Measurements from ENCODE around the gene IGSF21.
"Not testable (repeated sequence)": the region's sequence is repeated elsewhere in the genome, so short reads cannot be mapped to it uniquely, and the experiment has no call there.

Gene IGSF21

DNA sequence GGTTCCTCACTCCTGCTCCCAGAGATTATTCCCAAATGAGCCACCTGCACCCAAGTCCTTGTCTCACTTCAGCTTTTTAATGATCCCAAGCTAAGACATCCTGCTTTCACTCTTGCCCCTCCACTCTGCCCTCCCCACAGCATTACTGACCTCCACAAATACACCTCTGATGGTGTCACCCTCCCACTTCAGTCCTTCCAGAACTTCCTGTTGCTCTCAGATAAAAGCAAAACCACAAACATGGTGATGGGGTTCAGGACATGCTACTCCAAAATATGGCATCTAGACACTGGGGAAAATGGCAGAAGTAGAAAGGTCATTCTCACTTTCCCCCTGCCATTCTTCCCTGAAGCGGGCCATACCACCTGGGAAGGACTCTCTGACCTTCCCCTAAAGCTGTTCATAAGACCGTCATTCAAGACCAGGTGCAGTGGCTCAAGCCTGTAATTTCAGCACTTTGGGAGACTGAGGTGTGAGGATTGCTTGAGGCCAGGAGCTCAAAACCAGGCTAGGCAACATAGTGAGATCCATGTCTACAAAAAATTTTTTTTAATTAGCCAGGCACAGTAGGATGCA is 307.4 kb downstream of the IGSF21 start:
- in situ Hi-C loops (cut with HindIII; ENCODE audit: low sequenced_read_pairs): no loop called here

- in situ Hi-C loops (cut with HindIII; ENCODE audit: low sequenced_read_pairs): no loop called here
Observed at GRCh38 chr1:18415448-18416027, 307.9 kb downstream of the IGSF21 start.

GRCh38 chr1:18416126-18416525 is 308.5 kb downstream of the IGSF21 start:
- in situ Hi-C loops (cut with HindIII; ENCODE audit: low sequenced_read_pairs): not testable (repeated sequence)

DNA sequence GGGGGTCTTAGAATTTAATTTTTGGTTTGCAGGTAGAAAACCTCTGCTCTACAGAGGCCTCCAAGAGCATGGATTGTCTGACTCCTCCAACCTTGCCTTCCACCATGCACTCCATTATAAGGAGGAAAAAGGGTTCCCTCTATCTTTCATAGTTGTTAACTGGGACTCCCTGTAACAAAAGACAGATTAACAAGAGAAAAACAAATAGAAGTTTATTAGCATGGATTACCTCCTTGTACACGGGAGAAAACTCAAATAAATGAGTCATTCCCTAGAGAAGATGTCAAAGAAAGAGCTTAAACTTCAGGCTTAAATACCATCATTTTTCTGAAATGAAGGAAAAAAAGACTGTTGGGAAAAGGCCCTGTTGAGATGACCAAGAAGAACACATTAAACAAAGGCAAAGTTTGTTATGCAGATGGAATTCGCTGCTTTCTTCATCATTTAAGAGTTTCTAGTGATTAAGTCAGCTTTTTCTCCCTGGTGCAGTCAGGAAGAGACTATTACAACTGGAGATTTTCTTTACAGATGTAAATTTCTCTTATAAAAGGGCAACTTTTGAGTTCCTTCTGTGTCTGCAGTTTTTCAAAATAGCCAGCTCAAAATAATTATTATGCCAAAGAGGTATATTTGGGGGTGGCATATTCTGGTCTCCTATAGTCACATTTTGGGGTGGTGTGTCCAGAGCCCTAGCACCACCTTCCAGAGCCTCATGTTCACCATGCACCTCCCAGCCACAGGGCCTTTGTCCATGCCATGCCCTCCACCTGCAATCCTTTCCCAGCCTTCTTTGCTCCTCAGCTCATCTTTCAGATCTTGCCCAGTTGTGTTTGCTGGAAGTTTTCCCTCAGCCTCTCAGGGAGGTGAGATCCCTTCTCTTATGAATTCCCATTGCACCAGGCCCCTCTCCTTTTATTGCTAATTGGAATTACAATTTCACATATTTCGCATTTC is 310.0 kb downstream of the IGSF21 start:
- in situ Hi-C loops (cut with HindIII; ENCODE audit: low sequenced_read_pairs): no loop called here

DNA sequence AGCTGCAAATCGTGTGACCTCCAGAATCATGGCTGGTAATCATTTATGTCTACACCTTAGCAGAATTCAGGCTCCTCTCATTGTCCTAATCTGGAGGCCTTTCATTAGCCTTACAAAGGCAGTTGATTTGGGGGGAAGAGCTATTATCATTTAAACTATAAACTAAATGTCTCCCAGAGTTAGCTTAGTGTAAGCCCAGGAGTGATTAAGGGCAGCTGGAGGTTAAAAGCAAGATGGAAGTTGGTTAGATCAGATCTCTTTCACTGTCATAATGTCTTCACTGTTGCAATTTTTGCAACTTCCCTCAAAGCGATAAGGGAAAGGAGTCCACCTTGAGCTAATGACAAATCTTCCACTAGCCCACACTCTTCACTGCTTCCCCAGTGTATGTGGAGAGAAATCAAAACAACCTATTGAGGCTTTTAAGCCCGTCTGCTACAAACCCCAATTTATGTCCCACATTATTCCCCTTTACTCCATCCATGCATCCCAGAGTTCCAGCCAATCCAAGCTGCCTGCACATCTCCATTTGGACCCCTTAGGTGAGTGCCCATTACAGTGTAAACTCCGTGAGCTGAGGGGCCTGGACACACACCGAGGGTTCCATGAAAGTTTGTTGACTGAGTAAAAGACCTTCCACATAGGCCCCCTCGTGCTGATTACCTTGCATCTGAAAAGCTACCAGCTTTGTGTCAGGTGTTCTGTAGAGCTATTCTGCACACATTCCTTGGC is 311.7 kb downstream of the IGSF21 start:
- in situ Hi-C loops (cut with HindIII; ENCODE audit: low sequenced_read_pairs): no loop called here

- in situ Hi-C loops (cut with HindIII; ENCODE audit: low sequenced_read_pairs): no loop called here
Observed at GRCh38 chr1:18419845-18420184, 312.2 kb downstream of the IGSF21 start.

GRCh38 chr1:18422076-18422777 is 314.6 kb downstream of the IGSF21 start:
- in situ Hi-C loops (cut with HindIII; ENCODE audit: low sequenced_read_pairs): no loop called here

DNA sequence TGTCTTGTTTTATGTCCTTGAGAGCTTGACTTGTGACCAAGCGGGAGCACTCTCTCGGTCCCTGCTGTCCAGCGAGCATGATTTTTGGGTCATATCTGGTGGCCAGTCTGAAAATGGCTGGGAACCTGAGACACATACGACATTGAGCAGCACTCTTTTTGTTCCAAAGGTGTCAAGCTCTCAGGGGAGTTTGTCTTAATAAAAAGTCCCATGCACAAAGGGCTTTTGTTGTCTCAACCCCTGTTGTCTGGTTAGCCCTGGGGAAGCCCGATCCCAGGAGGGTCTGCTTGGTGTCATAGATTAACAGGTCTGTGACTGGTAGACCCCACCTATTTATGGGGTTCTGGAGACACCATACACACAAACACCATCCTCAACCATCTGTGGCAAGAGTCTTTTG is 315.4 kb downstream of the IGSF21 start:
- in situ Hi-C loops (cut with HindIII; ENCODE audit: low sequenced_read_pairs): no loop called here

- in situ Hi-C loops (cut with HindIII; ENCODE audit: low sequenced_read_pairs): no loop called here
Observed at GRCh38 chr1:18426580-18426979, 319.0 kb downstream of the IGSF21 start.

All from DLD1 (cell line).